Kidney (tissue), 14 donors: ENCODE results near the gene HOMER2. TPM values are rescaled to one million over a fixed set of nuclear protein-coding genes. Genes with fewer than 3 reads are reported as not detected.
A peak's percentile ranks its signal among the peaks of the same experiment; 100 is the strongest.

Experiments used
- DNase-seq, 5 donors: peaks; one replicate each; pipeline ENCODE4 v3.0.0-alpha.2; 2013 to 2020
- FAIRE-seq: peaks from 2 replicates; lab custom pipeline; 2012; peaks lifted over from hg19 to GRCh38; lab: Jason Lieb, UNC
- H3K27ac ChIP-seq, 2 donors: one replicate each; pipeline ENCODE4 v1.7.0; 2013; ENCODE audit warnings: low read depth in 2 of 2, low read length in 2 of 2, inconsistent platforms in 1 of 2
- H3K27me3 ChIP-seq: one replicate; pipeline ENCODE4 v1.7.1; 2013; ENCODE audit warnings: low read length, inconsistent platforms; ENCODE audit not compliant: control insufficient read depth, insufficient read depth
- H3K36me3 ChIP-seq, 3 donors: one replicate each; pipeline versions ENCODE4 v1.7.0 to v1.7.1; 2013; ENCODE audit warnings: low read length in 3 of 3, control low read depth in 1 of 3, inconsistent platforms in 1 of 3; ENCODE audit not compliant: insufficient read depth in 3 of 3, control insufficient read depth in 2 of 3
- H3K4me1 ChIP-seq, 3 donors: one replicate each; pipeline versions ENCODE4 v1.7.0 to v1.7.1; 2013; ENCODE audit warnings: low read length in 3 of 3, inconsistent platforms in 1 of 3, low read depth in 1 of 3; ENCODE audit not compliant: control insufficient read depth in 2 of 3, insufficient read depth in 2 of 3
- H3K4me3 ChIP-seq, 3 donors: one replicate each; pipeline versions ENCODE4 v1.7.0 to v1.8.1; 2013; ENCODE audit warnings: low read length in 3 of 3, control low read depth in 1 of 3, inconsistent platforms in 1 of 3
- H3K9ac ChIP-seq, 3 donors: one replicate each; pipeline versions ENCODE4 v1.7.0 to v1.7.1; 2013; ENCODE audit warnings: low read length in 3 of 3, control low read depth in 1 of 3, inconsistent platforms in 1 of 3
- H3K9me3 ChIP-seq, 3 donors: one replicate each; pipeline versions ENCODE4 v1.7.0 to v1.7.1; 2013; ENCODE audit warnings: low read length in 3 of 3, control low read depth in 1 of 3, inconsistent platforms in 1 of 3; ENCODE audit not compliant: control insufficient read depth in 2 of 3, insufficient read depth in 1 of 3
- intact Hi-C: fragments of 100-400 bp; cut with DNase I; formaldehyde crosslinking; loops from one replicate; pipeline ENCODE4 v1.11.1; 2022
- polyA plus RNA-seq: library from polyadenylated mRNA; stranded (reverse); fragments of 350-450 nt; fragmentation: Illumina TruSeq; extraction: RNeasy Lipid Tissue Mini Kit (QIAGEN cat#74804); gene quantifications from one replicate; pipeline ENCODE4 v1.2.3, GENCODE V29; 2014; ENCODE audit warnings: low read depth, low replicate concordance; ENCODE audit not compliant: insufficient read depth
- total RNA-seq: library from RNA; stranded (reverse); fragmentation: NEBNext Ultra II Directional; extraction: Animal tissue kit (Norgen Biotek cat#: 25700); gene quantifications from one replicate; pipeline ENCODE4 v1.2.1, GENCODE V29; 2021
- TF ChIP-seq, protein P1 (sequence below): IDR thresholded peaks from 3 replicates; pipeline ENCODE4 v1.5.1; 2012; ENCODE audit warnings: mild to moderate bottlenecking, moderate library complexity, borderline replicate concordance; ENCODE audit not compliant: insufficient read depth; ENCODE audit errors: extremely low read depth
- donor health status: control.
- donor health status: control.
- donor health status: control.
- donor health status: control.
- donor health status: control.
- donor health status: DM: yes; HTN: yes; CAD: no.
- donor health status: Normal renal cell carcinoma (clear cell type).

The HOMER2 gene
- total and polyA plus RNA-seq, 2 donors from 2014 or later, result 4.6 to 35.8 TPM

DNA sequence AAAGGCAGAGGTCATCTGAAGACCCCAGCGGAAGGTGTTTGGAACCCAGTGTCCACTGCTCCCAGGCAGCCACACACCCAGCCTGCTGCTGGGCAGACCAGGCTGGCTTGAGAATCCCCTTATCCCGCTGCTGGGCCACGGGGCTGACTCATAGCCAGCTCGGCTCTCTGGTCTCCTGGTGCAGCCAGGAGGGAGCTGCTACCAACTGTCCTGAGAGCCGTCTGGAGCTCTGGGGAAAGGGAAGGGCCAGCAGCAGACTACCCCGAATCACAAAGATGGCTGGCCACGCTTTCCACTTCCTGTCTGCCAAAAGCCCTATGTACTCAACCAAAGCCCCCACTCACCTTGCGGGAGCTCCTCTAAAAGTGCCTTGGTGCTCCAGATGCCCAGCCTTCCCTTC, 104.8 kb downstream of the HOMER2 start:
- intact Hi-C loops, result no loop called here
- no peaks in the 10 kb centered on the region for H3K27me3 ChIP-seq
- H3K27ac ChIP-seq, result no peak overlapping the region
- no peaks in the 10 kb centered on the region for H3K4me1 ChIP-seq
- H3K4me3 ChIP-seq, result no peak overlapping the region
- peak in 1 of 5 donors; percentile 64 for DNase-seq
- no peaks in the 10 kb centered on the region for H3K9me3 ChIP-seq
- FAIRE-seq, result no peak
- H3K9ac ChIP-seq, result no peak overlapping the region
- no peaks in the 10 kb centered on the region for H3K36me3 ChIP-seq
- TF ChIP-seq, protein P1, sequence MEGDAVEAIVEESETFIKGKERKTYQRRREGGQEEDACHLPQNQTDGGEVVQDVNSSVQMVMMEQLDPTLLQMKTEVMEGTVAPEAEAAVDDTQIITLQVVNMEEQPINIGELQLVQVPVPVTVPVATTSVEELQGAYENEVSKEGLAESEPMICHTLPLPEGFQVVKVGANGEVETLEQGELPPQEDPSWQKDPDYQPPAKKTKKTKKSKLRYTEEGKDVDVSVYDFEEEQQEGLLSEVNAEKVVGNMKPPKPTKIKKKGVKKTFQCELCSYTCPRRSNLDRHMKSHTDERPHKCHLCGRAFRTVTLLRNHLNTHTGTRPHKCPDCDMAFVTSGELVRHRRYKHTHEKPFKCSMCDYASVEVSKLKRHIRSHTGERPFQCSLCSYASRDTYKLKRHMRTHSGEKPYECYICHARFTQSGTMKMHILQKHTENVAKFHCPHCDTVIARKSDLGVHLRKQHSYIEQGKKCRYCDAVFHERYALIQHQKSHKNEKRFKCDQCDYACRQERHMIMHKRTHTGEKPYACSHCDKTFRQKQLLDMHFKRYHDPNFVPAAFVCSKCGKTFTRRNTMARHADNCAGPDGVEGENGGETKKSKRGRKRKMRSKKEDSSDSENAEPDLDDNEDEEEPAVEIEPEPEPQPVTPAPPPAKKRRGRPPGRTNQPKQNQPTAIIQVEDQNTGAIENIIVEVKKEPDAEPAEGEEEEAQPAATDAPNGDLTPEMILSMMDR, result no peak

DNA sequence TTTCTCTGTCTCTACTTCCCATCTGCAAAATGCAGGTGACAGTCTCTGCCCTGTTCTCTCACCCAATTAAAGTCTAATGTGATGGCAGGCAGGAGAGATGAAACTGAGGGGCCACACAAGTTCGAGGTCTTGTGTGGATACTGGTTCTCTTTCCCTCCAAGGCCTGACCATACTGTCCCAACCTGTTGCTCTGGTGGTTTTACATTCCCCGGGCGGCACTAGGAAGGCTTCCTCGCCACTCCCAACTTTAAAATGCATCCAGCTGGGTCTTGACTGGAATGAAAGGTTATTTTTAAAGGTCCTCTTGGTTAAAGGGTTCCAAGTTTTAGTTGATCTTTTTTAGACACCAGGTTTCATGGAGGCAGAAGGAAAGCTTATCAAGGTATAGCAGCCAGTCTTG, 105.9 kb downstream of the HOMER2 start:
- DNase-seq, result no peak
- Histone ChIP-seq H3K27me3 (no peaks in the 10 kb centered on the region), H3K4me3 (no peak overlapping the region), H3K9me3 (no peaks in the 10 kb centered on the region), H3K9ac (no peak overlapping the region), H3K36me3 (no peaks in the 10 kb centered on the region), H3K4me1 (no peaks in the 10 kb centered on the region), H3K27ac (no peak overlapping the region)
- intact Hi-C loops, result no loop called here
- TF ChIP-seq, protein P1, result no peak
- no peak for FAIRE-seq

DNA sequence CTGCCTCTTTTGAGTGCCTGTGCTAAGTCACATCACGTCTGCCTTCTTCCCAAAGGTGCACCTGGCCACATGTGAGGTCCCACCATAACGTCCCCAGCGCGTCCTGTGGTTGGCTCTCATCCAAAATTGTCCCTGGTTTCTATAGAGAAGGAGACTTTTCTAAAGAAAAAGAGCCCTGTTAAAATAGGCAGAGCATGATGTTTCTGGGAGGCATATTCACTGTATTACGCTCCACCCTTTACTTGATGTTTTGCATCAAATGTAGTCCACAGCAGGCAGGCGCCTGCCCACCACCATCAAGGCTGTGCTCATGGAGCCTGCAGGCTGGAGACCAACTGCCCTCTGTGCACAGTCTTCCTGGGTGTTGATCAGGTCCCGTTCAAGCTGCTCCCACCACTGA, 106.8 kb downstream of the HOMER2 start:
- intact Hi-C loops, result no loop called here
- Histone ChIP-seq H3K4me1 (no peaks in the 10 kb centered on the region), H3K4me3 (no peak overlapping the region), H3K27me3 (no peaks in the 10 kb centered on the region), H3K36me3 (no peaks in the 10 kb centered on the region), H3K9ac (no peak overlapping the region), H3K9me3 (no peaks in the 10 kb centered on the region), H3K27ac (no peak overlapping the region)
- DNase-seq (no peak), FAIRE-seq (no peak)
- TF ChIP-seq, protein P1, result no peak

DNA sequence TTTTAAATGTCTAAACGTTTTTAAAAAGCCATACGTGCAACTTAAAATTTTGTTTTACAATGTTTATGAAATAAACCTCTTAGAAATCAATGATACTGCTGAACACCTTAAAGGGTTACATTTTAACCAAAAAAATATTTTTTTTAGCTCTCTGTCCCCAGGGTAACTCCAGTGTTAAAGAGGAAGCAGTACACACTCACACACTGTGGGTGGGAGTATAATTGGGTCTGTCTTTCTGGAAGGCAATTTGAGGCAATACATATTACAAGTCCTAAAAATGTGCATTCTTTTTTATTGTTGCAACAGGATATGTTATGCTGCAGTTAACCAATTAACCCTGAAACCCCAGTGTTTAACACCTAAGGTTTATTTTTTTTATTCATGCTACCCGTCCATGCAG, 109.0 kb downstream of the HOMER2 start:
- TF ChIP-seq, protein P1, result no peak
- Histone ChIP-seq H3K27ac (no peak overlapping the region), H3K36me3 (no peaks in the 10 kb centered on the region), H3K4me1 (no peaks in the 10 kb centered on the region), H3K4me3 (no peak overlapping the region), H3K9me3 (no peaks in the 10 kb centered on the region), H3K27me3 (no peaks in the 10 kb centered on the region), H3K9ac (no peak overlapping the region)
- intact Hi-C loops, result no loop called here
- DNase-seq (no peak), FAIRE-seq (no peak)
